GM12878 (cell line): Measurements from ENCODE around the gene CYB5A. TPM values are rescaled to one million over a fixed set of nuclear protein-coding genes. Genes with fewer than 3 reads are reported as not detected.

Experiments used
- ATAC-seq: fragments of 200-7000 bp; cut with Tn5 transposase; 3 replicates; pipeline ENCODE4 v1.9.1; 2020; ENCODE audit warnings: mild to moderate bottlenecking, moderate library complexity
- BruUV-seq: library from RNA; stranded (reverse); fragments of 400-500 nt; replicated peaks from 2 replicates; lab custom pipeline; 2021; lab: Mats Ljungman, UMichigan
- CTCF ChIA-PET: fragments of 300-600 bp; sonication (Branson Sonifier 250); formaldehyde crosslinking; extraction: SDS; loops from one replicate; lab custom pipeline; 2021; ENCODE audit warnings: inconsistent platforms; lab: Yijun Ruan, JAX
- POLR2A ChIA-PET: fragments of 350-600 bp; formaldehyde crosslinking; extraction: SDS; loops from one replicate; lab custom pipeline; 2021; ENCODE audit warnings: inconsistent platforms; lab: Charles Lee
- RAD21 ChIA-PET: fragments of 300-600 bp; sonication (Branson Sonifier 250); formaldehyde crosslinking; loops from one replicate; lab custom pipeline; 2023; ENCODE audit warnings: antibody characterized with exemption; ENCODE audit not compliant: unreplicated experiment; lab: Charles Lee
- SMC1A ChIA-PET: fragments of 300-600 bp; sonication (Branson Sonifier 250); formaldehyde crosslinking; loops from one replicate; lab custom pipeline; 2023; ENCODE audit not compliant: unreplicated experiment, uncharacterized antibody; lab: Charles Lee
- DNase-seq: peaks from one replicate; pipeline ENCODE4 v3.0.0-alpha.2; 2011; ENCODE audit warnings: low read depth, low spot score
- FAIRE-seq: peaks from 3 replicates; lab custom pipeline; 2011; peaks lifted over from hg19 to GRCh38; lab: Jason Lieb, UNC
- H2AFZ ChIP-seq: 2 replicates; pipeline ENCODE4 v1.6.0; 2011; ENCODE audit warnings: low read depth, low read length, control low read depth; ENCODE audit not compliant: control insufficient read depth
- H3K27ac ChIP-seq: 2 replicates; pipeline ENCODE4 v1.5.1; 2011; ENCODE audit warnings: control low read depth; ENCODE audit not compliant: control insufficient read depth, insufficient read depth
- H3K27me3 ChIP-seq, 2 experiments: replicated peaks in 1 of 2; 2 replicates each; pipeline versions ENCODE4 v1.6.0 to v1.6.1; 2011; ENCODE audit warnings: low read length in 1 of 2; ENCODE audit not compliant: control insufficient read depth in 2 of 2, insufficient read depth in 2 of 2
- H3K36me3 ChIP-seq, 2 experiments: 2 replicates each; pipeline ENCODE4 v1.5.1; 2011; ENCODE audit warnings: low read length in 1 of 2; ENCODE audit not compliant: control insufficient read depth in 2 of 2, insufficient read depth in 2 of 2
- H3K4me1 ChIP-seq: 2 replicates; pipeline ENCODE4 v1.6.1; 2011; ENCODE audit warnings: mild to moderate bottlenecking, low read length, moderate library complexity, mixed read lengths; ENCODE audit not compliant: control insufficient read depth, insufficient read depth
- H3K4me2 ChIP-seq: 2 replicates; pipeline ENCODE4 v1.6.0; 2011; ENCODE audit warnings: control low read depth; ENCODE audit not compliant: control insufficient read depth, insufficient read depth
- H3K4me3 ChIP-seq: fragments of 200-600 bp; sonication (generic); 2 replicates; pipeline ENCODE4 v1.5.1; 2016
- H3K79me2 ChIP-seq: 2 replicates; pipeline ENCODE4 v1.6.0; 2011; ENCODE audit warnings: low read length; ENCODE audit not compliant: control insufficient read depth, insufficient read depth
- H3K9ac ChIP-seq: 2 replicates; pipeline ENCODE4 v1.8.0; 2011; ENCODE audit warnings: low read length, control low read depth, mixed read lengths; ENCODE audit not compliant: control insufficient read depth, insufficient read depth
- H3K9me3 ChIP-seq: replicated peaks from 3 replicates; pipeline ENCODE4 v1.5.1; 2011; ENCODE audit warnings: mild to moderate bottlenecking, low read length; ENCODE audit not compliant: control insufficient read depth, insufficient read depth
- H4K20me1 ChIP-seq: 2 replicates; pipeline ENCODE4 v1.6.0; 2011; ENCODE audit not compliant: control insufficient read depth, insufficient read depth
- LARP7 ChIP-seq: fragments of 450-650 bp; IDR thresholded peaks from 2 replicates; pipeline ENCODE4 v1.6.1; 2017; ENCODE audit warnings: mild to moderate bottlenecking
- PAX5 ChIP-seq: IDR thresholded peaks from 2 replicates; pipeline ENCODE4 v1.6.1; 2011; ENCODE audit warnings: low read depth, low read length, borderline replicate concordance
- SMARCA5 ChIP-seq: fragments of 450-650 bp; IDR thresholded peaks from 2 replicates; pipeline ENCODE4 v1.6.1; 2017; ENCODE audit warnings: mild to moderate bottlenecking
- TCF12 ChIP-seq: IDR thresholded peaks from 2 replicates; pipeline ENCODE4 v1.6.1; 2011; ENCODE audit warnings: low read depth, mild to moderate bottlenecking, low read length
- TCF3 ChIP-seq: IDR thresholded peaks from 2 replicates; pipeline ENCODE4 v1.6.1; 2012; ENCODE audit warnings: low read depth, mild to moderate bottlenecking, low read length, borderline replicate concordance; ENCODE audit not compliant: insufficient read depth
- ZBTB33 ChIP-seq: fragments of 450-650 bp; IDR thresholded peaks from 2 replicates; pipeline ENCODE4 v1.6.1; 2017; ENCODE audit warnings: mild to moderate bottlenecking
- ZNF217 ChIP-seq: fragments of 450-650 bp; IDR thresholded peaks from 2 replicates; pipeline ENCODE4 v1.6.1; 2017; ENCODE audit warnings: antibody characterized with exemption, mild to moderate bottlenecking
- WGBS: methylation state at CpG from one replicate; pipeline ENCODE4 v1.1.6; 2016; ENCODE audit warnings: low lambda C conversion rate; ENCODE audit not compliant: insufficient replicate concordance, insufficient coverage; ENCODE audit errors: missing lambda C conversion rate; 5-methylcytosine and 5-hydroxymethylcytosine counted together
- in situ Hi-C: fragments of 300-500 bp; cut with MboI; formaldehyde crosslinking; loops from 9 replicates; pipeline ENCODE4 v1.14.3; 2018; ENCODE audit warnings: mixed read lengths
- intact Hi-C: fragments of 100-400 bp; cut with micrococcal nuclease; formaldehyde crosslinking; loops from one replicate; pipeline ENCODE4 v1.14.2; 2022; ENCODE audit not compliant: unreplicated experiment
- polyA plus RNA-seq, 11 experiments: library from polyadenylated mRNA; depleted of rRNA in 4 of 11; unstranded in 6 of 11; stranded (reverse) in 5 of 11; fragments of >200 nt; fragmentation: Nextera tagmentation in 4 of 11; fragmentation: Illumina TruSeq in 1 of 11; extraction: Ambion mirVana in 4 of 11; extraction: Trizol in 1 of 11; gene quantifications; 1 replicate in 1 of 11; 2 replicates in 10 of 11; pipeline versions ENCODE4 v1.2.1 to v1.2.3, GENCODE V29; 2011 to 2016; ENCODE audit warnings: inconsistent platforms in 2 of 11, missing spikeins in 2 of 11, low read depth in 1 of 11
- total RNA-seq, 4 experiments: library from RNA; depleted of rRNA in 3 of 4; stranded (reverse); fragments of >200 nt in 3 of 4; fragmentation: Illumina TruSeq in 1 of 4; extraction: Trizol in 1 of 4; gene quantifications; 2 replicates each; pipeline versions ENCODE4 v1.2.1 to v1.2.3, GENCODE V29; 2013 to 2021
- TF ChIP-seq, protein P1 (sequence below): fragments of 450-650 bp; IDR thresholded peaks from 2 replicates; pipeline ENCODE4 v1.6.1; 2017; ENCODE audit warnings: mild to moderate bottlenecking, moderate library complexity

Gene CYB5A
- total and polyA plus RNA-seq, 10 of the 15 experiments (the other 5 are each of a cell fraction or from before 2014, with no cell fraction given) = 60.2 to 129 (median 103) TPM

DNA sequence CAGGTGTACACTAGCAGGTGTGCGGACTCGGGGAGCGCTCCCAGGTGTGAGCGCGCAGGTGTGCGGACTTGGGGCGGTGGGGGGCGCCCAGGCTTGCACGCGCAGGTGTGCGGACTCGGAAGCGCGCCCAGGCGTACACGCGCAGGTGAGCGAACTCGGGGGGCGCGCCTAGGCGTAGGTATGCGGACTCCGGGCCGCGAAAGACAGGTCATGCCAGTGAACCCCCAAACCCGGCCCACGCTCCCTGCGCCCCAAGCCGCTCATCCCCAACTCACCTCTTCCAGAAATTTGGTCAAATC lies 342 bp downstream of the CYB5A start:
- SMC1A ChIA-PET = no interaction called here

More for the DNA sequence above, 342 bp downstream of the CYB5A start:
- H4K20me1 ChIP-seq = no peaks in the 10 kb centered on the region
- peaks cover 5% of the 10 kb centered on the region; the same call in 1 of the 2 replicates for H3K79me2 ChIP-seq
- no peak for FAIRE-seq
- BruUV-seq = no TSS peak
- H3K27ac ChIP-seq = no peak overlapping the region
- H3K4me1 ChIP-seq = peaks cover 3% of the 10 kb centered on the region
- POLR2A ChIA-PET = no interaction called here
- no peak for DNase-seq
- TF ChIP-seq ZNF217 (0 out of 2 replicates have a peak, but pooled peaks have one; percentile 76), LARP7 (0 out of 2 replicates have a peak, but pooled peaks have one; percentile 22), ZBTB33 (no peak), SMARCA5 (0 out of 2 replicates have a peak, but pooled peaks have one; percentile 83), PAX5 (no peak), TCF3 (0 out of 2 replicates have a peak, but pooled peaks have one; percentile 8), TCF12 (0 out of 2 replicates have a peak, but pooled peaks have one; percentile 33)
- TF ChIP-seq, protein P1, sequence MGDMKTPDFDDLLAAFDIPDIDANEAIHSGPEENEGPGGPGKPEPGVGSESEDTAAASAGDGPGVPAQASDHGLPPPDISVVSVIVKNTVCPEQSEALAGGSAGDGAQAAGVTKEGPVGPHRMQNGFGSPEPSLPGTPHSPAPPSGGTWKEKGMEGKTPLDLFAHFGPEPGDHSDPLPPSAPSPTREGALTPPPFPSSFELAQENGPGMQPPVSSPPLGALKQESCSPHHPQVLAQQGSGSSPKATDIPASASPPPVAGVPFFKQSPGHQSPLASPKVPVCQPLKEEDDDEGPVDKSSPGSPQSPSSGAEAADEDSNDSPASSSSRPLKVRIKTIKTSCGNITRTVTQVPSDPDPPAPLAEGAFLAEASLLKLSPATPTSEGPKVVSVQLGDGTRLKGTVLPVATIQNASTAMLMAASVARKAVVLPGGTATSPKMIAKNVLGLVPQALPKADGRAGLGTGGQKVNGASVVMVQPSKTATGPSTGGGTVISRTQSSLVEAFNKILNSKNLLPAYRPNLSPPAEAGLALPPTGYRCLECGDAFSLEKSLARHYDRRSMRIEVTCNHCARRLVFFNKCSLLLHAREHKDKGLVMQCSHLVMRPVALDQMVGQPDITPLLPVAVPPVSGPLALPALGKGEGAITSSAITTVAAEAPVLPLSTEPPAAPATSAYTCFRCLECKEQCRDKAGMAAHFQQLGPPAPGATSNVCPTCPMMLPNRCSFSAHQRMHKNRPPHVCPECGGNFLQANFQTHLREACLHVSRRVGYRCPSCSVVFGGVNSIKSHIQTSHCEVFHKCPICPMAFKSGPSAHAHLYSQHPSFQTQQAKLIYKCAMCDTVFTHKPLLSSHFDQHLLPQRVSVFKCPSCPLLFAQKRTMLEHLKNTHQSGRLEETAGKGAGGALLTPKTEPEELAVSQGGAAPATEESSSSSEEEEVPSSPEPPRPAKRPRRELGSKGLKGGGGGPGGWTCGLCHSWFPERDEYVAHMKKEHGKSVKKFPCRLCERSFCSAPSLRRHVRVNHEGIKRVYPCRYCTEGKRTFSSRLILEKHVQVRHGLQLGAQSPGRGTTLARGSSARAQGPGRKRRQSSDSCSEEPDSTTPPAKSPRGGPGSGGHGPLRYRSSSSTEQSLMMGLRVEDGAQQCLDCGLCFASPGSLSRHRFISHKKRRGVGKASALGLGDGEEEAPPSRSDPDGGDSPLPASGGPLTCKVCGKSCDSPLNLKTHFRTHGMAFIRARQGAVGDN = 0 out of 2 replicates have a peak, but pooled peaks have one; percentile 14
- TF ChIP-seq, all 136 proteins: peak for 6
- H3K4me2 ChIP-seq = peak overlapping the region; percentile 76
- no peaks in the 10 kb centered on the region for H3K36me3 ChIP-seq
- in situ Hi-C loops = no loop called here
- H2AFZ ChIP-seq = peak overlapping the region; percentile 91
- no peaks in the 10 kb centered on the region; the same call in 2 of the 3 replicates for H3K9me3 ChIP-seq
- RAD21 ChIA-PET = interaction anchor here (1.9 kb wide), 1 partner anchor 27 kb away, joined by 7 read pairs; no protein-coding TSS in a partner anchor
- no peaks in the 10 kb centered on the region for H3K27me3 ChIP-seq
- WGBS = 1% methylated on average over 30 of the region's 30 CpGs
- H3K4me3 ChIP-seq = peak overlapping the region; percentile 68
- peak overlapping the region; percentile 67; the same call in 1 of the 2 replicates for H3K9ac ChIP-seq
- intact Hi-C loops = loop anchor here (5.0 kb wide), 1 partner anchor 206 kb away; the partner anchor contains the start of gene CNDP2
- no peak for ATAC-seq
- CTCF ChIA-PET = interaction anchor here (0.6 to 1.1 kb wide), 2 partner anchors 51 to 206 kb away, joined by 3 read pairs; no protein-coding TSS in a partner anchor
